Activated T-helper 17 cell treated with anti-CD3 and anti-CD28 coated beads, Interleukin-2, amount 50 U/mL, for 72 hours (primary cell): ENCODE results near the gene TTC23L. TPM values are rescaled to one million over a fixed set of nuclear protein-coding genes. Genes with fewer than 3 reads are reported as not detected.

ENCODE experiments used
- ATAC-seq: fragments of 150-1000 bp; cut with Tn5 transposase; replicated peaks from 2 replicates; pipeline ENCODE4 v1.10.0; 2021; ENCODE audit warnings: mild to moderate bottlenecking, moderate library complexity
- H3K27ac Mint-ChIP-seq: one replicate; pipeline ENCODE4 v1.8.0; 2022; ENCODE audit warnings: mixed read lengths
- H3K27me3 Mint-ChIP-seq: one replicate; pipeline ENCODE4 v1.8.0; 2022; ENCODE audit warnings: mixed read lengths
- H3K36me3 Mint-ChIP-seq: one replicate; pipeline ENCODE4 v1.8.0; 2022; ENCODE audit warnings: low read depth, mild to moderate bottlenecking, mixed read lengths
- H3K4me1 Mint-ChIP-seq: one replicate; pipeline ENCODE4 v1.8.0; 2022; ENCODE audit warnings: mixed read lengths
- H3K4me3 Mint-ChIP-seq: one replicate; pipeline ENCODE4 v1.8.0; 2022; ENCODE audit warnings: mild to moderate bottlenecking, mixed read lengths
- H3K9me3 Mint-ChIP-seq: one replicate; pipeline ENCODE4 v1.8.0; 2022; ENCODE audit warnings: mixed read lengths
- total RNA-seq, 2 donors: library from RNA; stranded (reverse); gene quantifications; one replicate each; pipeline ENCODE4 v1.2.3, GENCODE V29; 2022

TTC23L gene
- under 1 TPM in 1 of 2 donors, not detected in 1; 0.08 TPM for total RNA-seq

- Mint-ChIP-seq H3K4me1 (peaks cover 12% of the 10 kb centered on the region), H3K36me3 (peaks cover 4% of the 10 kb centered on the region), H3K27ac (peak within 1 kb of the TSS; percentile 93), H3K27me3 (no peaks in the 10 kb centered on the region), H3K4me3 (peak within 1 kb of the TSS; percentile 94), H3K9me3 (no peaks in the 10 kb centered on the region)
- peak; percentile 97 for ATAC-seq
Measured at GRCh38 chr5:34838785-34839714, at the start of gene TTC23L. TTC23L (plus strand) TSS chr5:34839164; CDS start chr5:34840672, 1,508 bp downstream.

- H3K4me3 Mint-ChIP-seq: no peak overlapping the region
- H3K9me3 Mint-ChIP-seq: peaks cover 5% of the 10 kb centered on the region
- no peaks in the 10 kb centered on the region for H3K36me3 Mint-ChIP-seq
- H3K27me3 Mint-ChIP-seq: peaks cover 4% of the 10 kb centered on the region
- ATAC-seq: no peak
- H3K27ac Mint-ChIP-seq: no peak overlapping the region
- no peaks in the 10 kb centered on the region for H3K4me1 Mint-ChIP-seq
Measured at GRCh38 chr5:34789639-34790038, 49.3 kb upstream of the TTC23L start.

GRCh38 chr5:34790069-34790468 lies 48.9 kb upstream of the TTC23L start:
- Mint-ChIP-seq H3K36me3 (no peaks in the 10 kb centered on the region), H3K4me1 (no peaks in the 10 kb centered on the region), H3K27me3 (peaks cover 4% of the 10 kb centered on the region), H3K9me3 (peaks cover 5% of the 10 kb centered on the region), H3K27ac (no peak overlapping the region), H3K4me3 (no peak overlapping the region)
- ATAC-seq: no peak

GRCh38 chr5:34791761-34792244 lies 47.2 kb upstream of the TTC23L start:
- no peaks in the 10 kb centered on the region for H3K36me3 Mint-ChIP-seq
- H3K27ac Mint-ChIP-seq: no peak overlapping the region
- H3K27me3 Mint-ChIP-seq: peaks cover 4% of the 10 kb centered on the region
- H3K4me3 Mint-ChIP-seq: no peak overlapping the region
- no peak for ATAC-seq
- peaks cover 5% of the 10 kb centered on the region for H3K9me3 Mint-ChIP-seq
- no peaks in the 10 kb centered on the region for H3K4me1 Mint-ChIP-seq

- H3K36me3 Mint-ChIP-seq: no peaks in the 10 kb centered on the region
- H3K27me3 Mint-ChIP-seq: no peaks in the 10 kb centered on the region
- no peaks in the 10 kb centered on the region for H3K9me3 Mint-ChIP-seq
- H3K4me3 Mint-ChIP-seq: no peak overlapping the region
- no peak overlapping the region for H3K27ac Mint-ChIP-seq
- ATAC-seq: no peak
- no peaks in the 10 kb centered on the region for H3K4me1 Mint-ChIP-seq
Measured at GRCh38 chr5:34802834-34803563, 36.0 kb upstream of the TTC23L start.

GRCh38 chr5:34803974-34804732 lies 34.8 kb upstream of the TTC23L start:
- H3K36me3 Mint-ChIP-seq: no peaks in the 10 kb centered on the region
- no peak overlapping the region for H3K4me3 Mint-ChIP-seq
- no peaks in the 10 kb centered on the region for H3K9me3 Mint-ChIP-seq
- no peak for ATAC-seq
- no peaks in the 10 kb centered on the region for H3K4me1 Mint-ChIP-seq
- H3K27ac Mint-ChIP-seq: no peak overlapping the region
- no peaks in the 10 kb centered on the region for H3K27me3 Mint-ChIP-seq

- Mint-ChIP-seq H3K27me3 (no peaks in the 10 kb centered on the region), H3K4me3 (no peak overlapping the region), H3K27ac (no peak overlapping the region), H3K4me1 (no peaks in the 10 kb centered on the region), H3K36me3 (no peaks in the 10 kb centered on the region), H3K9me3 (no peaks in the 10 kb centered on the region)
- no peak for ATAC-seq
Measured at GRCh38 chr5:34804913-34805312, 34.1 kb upstream of the TTC23L start.

GRCh38 chr5:34806532-34806931 lies 32.4 kb upstream of the TTC23L start:
- Mint-ChIP-seq H3K4me3 (no peak overlapping the region), H3K36me3 (no peaks in the 10 kb centered on the region), H3K9me3 (no peaks in the 10 kb centered on the region), H3K27me3 (no peaks in the 10 kb centered on the region), H3K27ac (no peak overlapping the region), H3K4me1 (no peaks in the 10 kb centered on the region)
- ATAC-seq: no peak

GRCh38 chr5:34811706-34812105 lies 27.3 kb upstream of the TTC23L start:
- no peaks in the 10 kb centered on the region for H3K36me3 Mint-ChIP-seq
- H3K4me3 Mint-ChIP-seq: no peak overlapping the region
- no peaks in the 10 kb centered on the region for H3K27me3 Mint-ChIP-seq
- no peaks in the 10 kb centered on the region for H3K9me3 Mint-ChIP-seq
- no peak for ATAC-seq
- H3K4me1 Mint-ChIP-seq: no peaks in the 10 kb centered on the region
- H3K27ac Mint-ChIP-seq: no peak overlapping the region

- Mint-ChIP-seq H3K27me3 (no peaks in the 10 kb centered on the region), H3K4me1 (no peaks in the 10 kb centered on the region), H3K4me3 (no peak overlapping the region), H3K36me3 (no peaks in the 10 kb centered on the region), H3K27ac (no peak overlapping the region), H3K9me3 (no peaks in the 10 kb centered on the region)
- no peak for ATAC-seq
Measured at GRCh38 chr5:34813509-34813908, 25.5 kb upstream of the TTC23L start.

- Mint-ChIP-seq H3K27me3 (no peaks in the 10 kb centered on the region), H3K4me3 (no peak overlapping the region), H3K4me1 (no peaks in the 10 kb centered on the region), H3K36me3 (no peaks in the 10 kb centered on the region), H3K27ac (no peak overlapping the region), H3K9me3 (no peaks in the 10 kb centered on the region)
- no peak for ATAC-seq
Measured at GRCh38 chr5:34817558-34818351, 21.2 kb upstream of the TTC23L start.

- no peaks in the 10 kb centered on the region for H3K4me1 Mint-ChIP-seq
- no peak for ATAC-seq
- no peak overlapping the region for H3K4me3 Mint-ChIP-seq
- H3K27ac Mint-ChIP-seq: no peak overlapping the region
- H3K27me3 Mint-ChIP-seq: no peaks in the 10 kb centered on the region
- no peaks in the 10 kb centered on the region for H3K36me3 Mint-ChIP-seq
- no peaks in the 10 kb centered on the region for H3K9me3 Mint-ChIP-seq
Measured at GRCh38 chr5:34818717-34819116, 20.2 kb upstream of the TTC23L start.

- Mint-ChIP-seq H3K4me3 (no peak overlapping the region), H3K4me1 (no peaks in the 10 kb centered on the region), H3K27ac (no peak overlapping the region), H3K9me3 (no peaks in the 10 kb centered on the region), H3K27me3 (no peaks in the 10 kb centered on the region), H3K36me3 (no peaks in the 10 kb centered on the region)
- ATAC-seq: no peak
Measured at GRCh38 chr5:34820593-34820992, 18.4 kb upstream of the TTC23L start.
